MM.1S (cell line): Measurements from ENCODE around the gene C15orf40.
A peak's percentile ranks its signal among the peaks of the same experiment; 100 is the strongest.

Experiments
- CTCF ChIP-seq: fragments of 300-600 bp; sonication (generic); IDR thresholded peaks from 2 replicates; pipeline ENCODE4 v1.5.1; 2016; ENCODE audit warnings: antibody characterized with exemption, low read length, mixed read lengths
- EZH2 ChIP-seq: fragments of 300-600 bp; sonication (generic); optimal IDR thresholded peaks from 2 replicates; pipeline ENCODE3; 2017; ENCODE audit warnings: low read depth, mild to moderate bottlenecking, antibody characterized with exemption, low read length, mixed read lengths
- EZH2phosphoT487 ChIP-seq: fragments of 300-600 bp; sonication (generic); IDR thresholded peaks from 2 replicates; pipeline ENCODE4 v1.6.1; 2018; ENCODE audit warnings: antibody characterized with exemption, low read length

- TF ChIP-seq CTCF (peak; percentile 80), EZH2 (no peak), EZH2phosphoT487 (no peak)
Observed at GRCh38 chr15:83011271-83012075, at the start of gene C15orf40.
